Stimulated activated CD4-positive, alpha-beta T cell treated with anti-CD3 and anti-CD28 coated beads, Interleukin-1b, Interleukin-23, amount 100 ng/mL, for 24 hours (primary cell): ENCODE data around the gene CDC25B.
"Not testable (repeated sequence)": the region's sequence is repeated elsewhere in the genome, so short reads cannot be mapped to it uniquely, and the experiment has no call there.

Experiments
- DNase-seq, 4 experiments: peaks; one replicate each; pipeline ENCODE4 v3.0.0-alpha.2; 2020; ENCODE audit warnings: low read depth in 4 of 4, low spot score in 1 of 4

The CDC25B gene

GRCh38 chr20:3821996-3822395 lies 25.9 kb downstream of the CDC25B start:
- DNase-seq = no peak

- DNase-seq = no peak
These were observed 27.8 kb downstream of the CDC25B start for GRCh38 chr20:3823881-3824280.

- no peak for DNase-seq
These were observed 29.4 kb downstream of the CDC25B start for GRCh38 chr20:3825526-3825925.

GRCh38 chr20:3826420-3826819 lies 30.3 kb downstream of the CDC25B start:
- no peak for DNase-seq

- no peak for DNase-seq
These were observed 32.7 kb downstream of the CDC25B start for GRCh38 chr20:3828798-3829197.

GRCh38 chr20:3829891-3830290 lies 33.8 kb downstream of the CDC25B start:
- not testable (repeated sequence) for DNase-seq

- DNase-seq = no peak
These were observed 40.0 kb downstream of the CDC25B start for GRCh38 chr20:3836132-3836531.

GRCh38 chr20:3839328-3839727 lies 43.2 kb downstream of the CDC25B start:
- DNase-seq = no peak

- not testable (repeated sequence) for DNase-seq
These were observed 44.1 kb downstream of the CDC25B start for GRCh38 chr20:3840201-3840600.

- no peak for DNase-seq
These were observed 46.3 kb downstream of the CDC25B start for GRCh38 chr20:3842348-3842930.

GRCh38 chr20:3843490-3843889 lies 47.4 kb downstream of the CDC25B start:
- DNase-seq = no peak

- DNase-seq = not testable (repeated sequence)
These were observed 48.0 kb downstream of the CDC25B start for GRCh38 chr20:3843990-3844619.

GRCh38 chr20:3846378-3846739 lies 50.2 kb downstream of the CDC25B start:
- DNase-seq = no peak

- DNase-seq = peak; percentile 71 to 87 (median 75)
These were observed 50.8 kb downstream of the CDC25B start, which contains the start of gene MAVS for GRCh38 chr20:3846740-3847428. Gene MAVS (plus strand): TSS chr20:3846834. CDS start chr20:3854625, 7,791 bp downstream.

- DNase-seq = no peak
These were observed 51.4 kb downstream of the CDC25B start for GRCh38 chr20:3847429-3847940.

GRCh38 chr20:3848565-3848964 lies 52.5 kb downstream of the CDC25B start:
- no peak for DNase-seq

GRCh38 chr20:3854462-3854871 lies 58.4 kb downstream of the CDC25B start:
- DNase-seq = no peak
